Sigmoid colon (tissue), 4 donors: ENCODE data around the gene DAB2.

Experiments used
- CTCF ChIP-seq, 4 experiments: fragments of 450-650 bp in 3 of 4; fragments of 200-600 bp in 1 of 4; IDR thresholded peaks; one replicate each; pipeline ENCODE4 v1.5.1; 2016 to 2019; ENCODE audit warnings: antibody characterized with exemption in 4 of 4, mild to moderate bottlenecking in 3 of 4, moderate library complexity in 2 of 4
- EP300 ChIP-seq, 4 donors: sonication (generic); formaldehyde crosslinking; IDR thresholded peaks; one replicate each; pipeline ENCODE4 v1.6.1; 2017; ENCODE audit warnings: antibody characterized with exemption in 4 of 4
- POLR2A ChIP-seq, 2 donors: fragments of 450-650 bp; IDR thresholded peaks; one replicate each; pipeline ENCODE4 v1.6.1; 2016; ENCODE audit warnings: antibody characterized with exemption in 2 of 2, mild to moderate bottlenecking in 2 of 2, moderate library complexity in 2 of 2
- POLR2AphosphoS5 ChIP-seq, 4 donors: sonication (generic); formaldehyde crosslinking; IDR thresholded peaks; one replicate each; pipeline ENCODE4 v1.6.1; 2017; ENCODE audit warnings: antibody characterized with exemption in 4 of 4

GRCh38 chr5:39376293-39376714 lies 48.5 kb downstream of the DAB2 start:
- TF ChIP-seq CTCF (IDR thresholded peaks at IDR 0.05) (peak; percentile 47 to 81 (median 70)), POLR2A (IDR thresholded peaks at IDR 0.05) (no peak), POLR2AphosphoS5 (IDR thresholded peaks at IDR 0.05) (no peak), EP300 (IDR thresholded peaks at IDR 0.05) (no peak)
